Measurements from ENCODE around the gene MAD1L1.
A peak's percentile ranks its signal among the peaks of the same experiment; 100 is the strongest.

The MAD1L1 gene

GRCh38 chr7:2092279-2092678, 140.5 kb downstream of the MAD1L1 start:
- H3K27ac Mint-ChIP-seq, result no peak overlapping the region
- peaks cover 34% of the 10 kb centered on the region for H3K4me1 Mint-ChIP-seq
- peaks cover 6% of the 10 kb centered on the region for H3K9me3 Mint-ChIP-seq

GRCh38 chr7:2090526-2091520, 141.9 kb downstream of the MAD1L1 start:
- Mint-ChIP-seq H3K4me3 (no peak overlapping the region), H3K9me3 (peaks cover 6% of the 10 kb centered on the region), H3K4me1 (peaks cover 38% of the 10 kb centered on the region), H3K27me3 (ENCODE audit: low read depth, poor library complexity) (peaks cover 7% of the 10 kb centered on the region), H3K36me3 (ENCODE audit: low read depth) (peaks cover 28% of the 10 kb centered on the region), H3K27ac (peak overlapping the region; percentile 59)
- no peak for TF ChIP-seq CTCF (IDR thresholded peaks at IDR 0.05)
- DNase-seq, result no peak

More at GRCh38 chr7:2092279-2092678, 140.5 kb downstream of the MAD1L1 start:
- H3K36me3 Mint-ChIP-seq (ENCODE audit: low read depth), result peaks cover 28% of the 10 kb centered on the region
- peaks cover 7% of the 10 kb centered on the region for H3K27me3 Mint-ChIP-seq (ENCODE audit: low read depth, poor library complexity)
- TF ChIP-seq CTCF (IDR thresholded peaks at IDR 0.05), result no peak
- no peak for DNase-seq
- H3K4me3 Mint-ChIP-seq, result no peak overlapping the region

GRCh38 chr7:2088801-2089200, 143.9 kb downstream of the MAD1L1 start:
- Mint-ChIP-seq H3K36me3 (ENCODE audit: low read depth) (peaks cover 27% of the 10 kb centered on the region), H3K27me3 (ENCODE audit: low read depth, poor library complexity) (peaks cover 7% of the 10 kb centered on the region), H3K4me1 (peaks cover 43% of the 10 kb centered on the region), H3K4me3 (no peak overlapping the region), H3K27ac (no peak overlapping the region), H3K9me3 (peaks cover 6% of the 10 kb centered on the region)
- no peak for DNase-seq
- TF ChIP-seq CTCF (IDR thresholded peaks at IDR 0.05), result no peak

GRCh38 chr7:2087744-2088143, 145.0 kb downstream of the MAD1L1 start:
- H3K27me3 Mint-ChIP-seq (ENCODE audit: low read depth, poor library complexity), result peaks cover 11% of the 10 kb centered on the region
- no peak overlapping the region for H3K4me3 Mint-ChIP-seq
- peaks cover 6% of the 10 kb centered on the region for H3K9me3 Mint-ChIP-seq
- peaks cover 47% of the 10 kb centered on the region for H3K4me1 Mint-ChIP-seq
- TF ChIP-seq CTCF (IDR thresholded peaks at IDR 0.05), result no peak
- DNase-seq, result no peak
- no peak overlapping the region for H3K27ac Mint-ChIP-seq
- peaks cover 26% of the 10 kb centered on the region for H3K36me3 Mint-ChIP-seq (ENCODE audit: low read depth)

- H3K4me3 Mint-ChIP-seq, result no peak overlapping the region
- peaks cover 63% of the 10 kb centered on the region for H3K4me1 Mint-ChIP-seq
- no peaks in the 10 kb centered on the region for H3K9me3 Mint-ChIP-seq
- peaks cover 5% of the 10 kb centered on the region for H3K27me3 Mint-ChIP-seq (ENCODE audit: low read depth, poor library complexity)
- DNase-seq, result no peak
- TF ChIP-seq CTCF (IDR thresholded peaks at IDR 0.05), result no peak
- H3K27ac Mint-ChIP-seq, result no peak overlapping the region
- H3K36me3 Mint-ChIP-seq (ENCODE audit: low read depth), result peaks cover 13% of the 10 kb centered on the region
Measured at GRCh38 chr7:2086229-2086628, 146.5 kb downstream of the MAD1L1 start.

Data from nephron progenitor cell (in vitro differentiated cells).